Activated CD8-positive, alpha-beta memory T cell treated with anti-CD3 and anti-CD28 coated beads, Interleukin-2, amount 50 U/mL, for 1 hour (primary cell): ENCODE measurements around the gene RASA2.

Experiments
- DNase-seq: peaks from one replicate; pipeline ENCODE4 v3.0.0-alpha.2; 2020; ENCODE audit errors: extremely low read depth

RASA2 gene

DNA sequence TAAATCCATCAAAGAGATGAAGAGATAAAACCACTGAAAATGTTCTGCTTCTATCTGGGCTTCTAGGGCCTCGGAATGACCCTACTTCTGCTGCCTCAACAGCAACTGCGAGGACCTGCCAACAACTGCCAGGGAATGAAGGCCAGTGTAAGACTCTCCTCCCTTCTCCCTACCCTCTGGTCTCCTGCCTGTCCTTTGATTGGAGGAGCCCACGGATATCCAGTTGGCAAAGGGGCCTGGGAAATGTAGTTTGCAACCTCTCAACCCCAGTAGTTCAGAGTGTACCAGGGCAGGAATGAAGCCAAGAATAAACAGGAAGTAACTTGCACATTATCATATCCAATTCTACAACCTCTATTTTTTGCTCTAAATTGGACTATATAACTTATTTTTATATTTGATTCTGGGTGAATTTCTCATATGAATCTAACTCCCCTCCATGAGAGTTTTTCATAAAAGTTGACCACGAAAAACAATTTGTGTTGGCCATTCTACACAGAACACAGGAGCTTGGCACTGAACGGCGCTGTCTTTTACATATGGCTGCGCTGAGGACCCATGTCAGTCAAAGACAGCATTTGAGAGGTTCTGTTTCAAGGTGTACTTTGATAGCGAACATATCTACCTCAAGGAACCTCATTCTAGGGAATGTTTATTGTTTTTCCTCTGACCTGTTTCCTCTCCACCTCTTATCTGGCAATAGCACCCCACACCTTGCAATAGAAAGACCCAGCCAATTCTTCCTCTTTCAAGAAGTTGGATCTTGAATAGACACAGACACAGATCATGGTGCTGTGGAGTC is 160.1 kb downstream of the RASA2 start:
- no peak for DNase-seq

DNA sequence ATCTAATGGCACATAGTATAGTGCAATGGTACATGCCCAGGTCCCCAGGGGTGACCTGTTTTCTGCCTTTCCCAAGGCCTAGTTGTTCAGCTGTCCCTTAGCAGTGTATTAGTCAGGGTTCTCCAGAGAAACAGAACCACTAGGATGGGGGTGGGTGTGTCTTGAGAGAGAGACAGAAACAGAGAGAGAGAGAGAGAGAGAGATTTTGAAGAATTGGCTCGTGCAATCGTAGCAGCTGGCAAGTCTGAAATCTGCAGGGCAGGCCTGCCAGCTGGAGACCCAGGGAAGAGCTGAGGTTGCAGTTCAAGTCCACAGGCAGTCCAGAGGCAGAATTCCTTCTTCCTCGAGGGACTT is 160.7 kb downstream of the RASA2 start:
- no peak for DNase-seq

DNA sequence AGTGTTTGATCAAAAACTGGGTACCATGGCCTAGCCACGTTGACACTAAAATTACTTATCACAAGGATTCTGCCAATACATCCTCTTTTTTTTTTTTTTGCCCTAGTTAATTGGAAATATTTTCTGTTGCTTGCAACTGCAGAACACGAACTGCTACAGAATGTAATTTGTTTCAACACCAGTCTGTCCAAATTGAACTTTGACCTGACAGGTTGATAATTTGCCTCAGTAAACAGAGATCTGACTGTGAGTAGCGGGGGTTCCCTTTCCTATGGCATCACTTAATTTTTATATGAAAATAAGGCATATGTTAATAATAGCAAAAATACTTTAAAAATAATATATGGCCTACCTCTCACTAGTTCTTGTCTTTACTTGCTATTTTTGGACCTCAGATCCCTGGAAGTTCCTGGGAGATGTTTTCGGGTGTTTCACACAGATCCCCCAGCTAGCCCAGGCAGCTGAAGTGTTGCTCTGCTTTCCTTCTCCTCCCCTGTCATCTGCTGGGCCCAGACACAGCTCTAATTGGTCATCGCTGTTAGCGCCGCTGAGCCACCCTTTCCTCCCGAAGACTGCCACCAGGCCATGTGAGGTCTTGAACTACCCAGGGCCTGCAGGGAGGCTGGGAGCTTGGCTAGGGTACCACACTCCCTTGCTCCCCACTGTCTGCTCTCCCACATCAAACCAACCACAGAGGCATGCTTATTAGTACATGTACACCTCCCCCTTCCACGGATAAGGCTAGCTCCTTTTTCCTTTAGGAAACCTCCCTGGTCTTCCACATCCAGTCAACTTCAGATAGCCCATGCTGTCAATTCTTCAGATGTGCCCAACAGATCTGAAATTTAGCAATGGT is 161.5 kb downstream of the RASA2 start:
- DNase-seq = no peak

DNA sequence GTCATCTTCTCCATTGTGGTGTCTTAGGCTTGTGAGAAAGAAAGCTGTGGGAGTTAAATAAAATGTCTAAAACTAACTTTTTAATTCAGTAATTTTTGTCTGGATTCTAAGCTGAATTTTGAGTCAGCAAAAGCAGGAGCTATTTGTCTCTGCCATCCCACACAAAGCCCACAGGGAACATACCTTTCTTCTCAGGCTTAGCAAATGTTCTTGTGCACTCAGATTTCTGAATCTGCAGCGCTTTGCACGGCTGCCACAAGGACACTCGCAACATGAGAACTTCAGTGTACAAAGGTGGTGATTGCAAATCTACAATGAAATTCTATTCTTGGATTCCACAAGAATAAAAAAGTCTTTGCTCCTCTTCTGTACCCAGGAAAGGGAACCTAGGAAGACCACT is 163.0 kb downstream of the RASA2 start:
- DNase-seq = no peak

DNA sequence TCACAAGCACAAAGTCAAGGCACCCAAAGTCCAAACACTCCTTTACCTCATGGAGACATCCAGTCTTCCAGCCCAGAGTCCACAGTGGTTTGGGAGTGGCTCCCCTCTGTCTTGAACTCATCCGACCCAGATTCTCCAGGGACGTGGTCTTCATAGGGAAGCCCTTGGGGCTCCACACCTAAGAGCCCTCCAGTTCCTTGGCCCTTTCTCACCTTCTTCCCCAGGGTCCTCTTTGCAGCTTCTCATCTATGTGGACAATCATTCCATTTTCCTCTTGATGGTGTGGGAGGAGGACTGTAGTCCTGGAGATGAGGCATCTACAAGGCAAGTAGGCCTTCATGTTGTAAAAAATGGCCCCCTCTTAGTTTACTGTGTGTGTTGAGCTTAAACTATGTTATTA is 164.0 kb downstream of the RASA2 start:
- no peak for DNase-seq

DNA sequence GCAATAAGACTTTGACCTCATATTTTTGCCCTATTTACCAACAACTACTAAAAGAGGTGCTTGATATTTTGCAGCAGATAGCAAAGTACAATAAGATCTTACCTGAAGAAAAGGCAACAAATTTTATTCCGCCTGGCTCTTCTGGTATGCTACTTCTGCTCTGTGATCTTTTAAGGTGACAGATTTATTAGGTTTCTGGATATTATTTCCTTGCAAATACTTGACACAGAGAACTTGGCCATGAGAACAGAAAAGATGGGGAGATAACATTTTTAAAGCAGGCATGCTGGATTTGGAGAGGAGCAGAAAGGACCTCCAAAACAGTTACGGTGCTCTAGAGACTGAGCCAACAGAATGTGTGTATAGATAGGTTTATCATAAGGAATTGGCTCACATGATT is 164.6 kb downstream of the RASA2 start:
- no peak for DNase-seq

DNA sequence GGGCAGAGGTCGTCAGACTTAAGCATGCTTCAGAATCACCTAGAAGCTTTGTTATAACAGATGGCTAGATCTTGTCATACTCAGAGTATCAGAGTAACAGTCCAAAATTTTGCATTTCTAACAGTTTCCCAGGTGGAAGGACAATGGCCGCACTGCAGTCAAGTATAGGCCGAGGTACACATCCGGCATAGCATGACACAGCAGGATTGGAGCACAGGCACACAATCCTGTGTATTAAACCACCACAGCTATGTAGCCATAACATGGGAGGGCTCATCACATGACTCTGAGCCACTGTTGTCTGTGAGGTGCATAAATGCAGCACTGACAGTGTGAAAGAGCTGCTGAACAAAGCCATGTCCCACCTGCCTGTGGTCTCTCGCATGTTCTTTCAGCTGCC is 165.5 kb downstream of the RASA2 start:
- DNase-seq = no peak

DNA sequence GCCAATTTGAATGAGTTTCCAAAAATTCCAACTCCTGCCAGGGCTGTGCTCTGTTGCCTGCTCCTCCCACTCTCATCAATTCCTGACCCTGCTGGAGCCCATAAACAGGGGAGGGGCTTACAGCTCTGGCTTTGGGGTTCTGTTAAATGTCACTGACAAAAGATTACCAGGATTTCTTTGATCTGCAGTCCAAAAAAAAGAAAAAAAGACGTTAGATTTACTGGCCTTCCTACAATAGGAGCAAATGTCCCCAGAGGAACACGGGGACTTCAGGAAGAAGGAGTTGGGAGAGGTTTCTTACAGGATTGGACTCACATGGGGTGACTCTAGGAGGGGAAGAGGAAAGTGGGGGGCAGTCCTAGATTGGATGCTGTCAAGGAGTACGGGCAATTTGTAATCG is 167.0 kb downstream of the RASA2 start:
- no peak for DNase-seq

DNA sequence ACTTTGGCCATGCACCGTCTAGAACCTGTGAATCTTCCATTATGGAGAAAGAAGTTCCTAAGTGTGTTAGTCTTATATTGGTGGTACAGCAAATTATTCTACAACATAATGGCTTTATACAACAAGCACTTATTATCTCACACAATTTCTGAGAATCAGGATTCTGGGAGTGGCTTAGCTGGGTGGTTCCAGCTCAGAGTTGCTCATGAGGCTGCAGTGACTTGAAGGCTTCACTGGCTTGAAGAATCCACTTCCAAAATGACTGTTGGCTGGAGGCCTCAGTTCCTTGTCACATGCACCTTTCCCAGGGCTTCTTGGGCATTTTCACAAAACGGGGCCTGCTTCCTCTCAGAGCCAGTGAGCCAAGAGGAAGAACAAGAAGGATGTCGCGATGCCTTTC is 169.0 kb downstream of the RASA2 start:
- DNase-seq = no peak

DNA sequence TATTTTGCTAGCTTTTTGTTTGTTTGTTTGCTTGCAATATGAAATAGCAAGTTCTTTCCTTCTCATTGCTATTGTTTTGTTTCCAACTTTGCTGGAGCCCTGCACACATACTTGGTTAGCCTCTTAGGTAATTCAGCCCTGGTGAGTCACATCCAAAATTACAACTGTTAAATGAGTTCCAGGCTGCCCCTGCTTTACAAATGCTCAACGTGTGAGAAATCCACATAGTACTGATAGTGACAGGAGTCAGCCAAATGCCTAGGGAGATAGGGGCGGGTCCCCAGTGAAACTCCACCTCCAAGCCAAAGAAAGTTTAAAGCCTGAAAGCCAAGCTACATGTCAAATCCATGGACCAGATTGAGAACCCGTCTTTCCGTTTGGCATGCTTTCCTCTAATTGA is 169.9 kb downstream of the RASA2 start:
- DNase-seq = no peak

DNA sequence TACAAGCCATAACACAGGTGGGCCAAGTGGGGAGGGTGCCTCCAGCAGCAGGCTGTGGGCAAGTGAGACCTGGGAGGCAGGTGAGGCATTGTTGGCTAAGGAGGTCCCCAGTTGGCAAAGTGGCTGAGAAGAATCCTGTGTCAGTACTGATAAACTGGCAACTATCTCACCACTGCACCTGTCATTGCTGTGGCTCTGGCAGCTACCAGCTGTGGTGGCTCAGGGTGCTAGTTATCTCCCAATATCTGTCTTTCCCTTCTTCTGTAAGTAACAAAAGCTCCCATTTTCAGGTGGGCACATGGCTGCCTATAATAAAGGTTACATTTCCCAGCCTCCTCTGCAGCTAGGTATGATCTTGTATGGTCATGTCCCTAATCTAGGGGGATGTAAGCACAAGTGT is 170.7 kb downstream of the RASA2 start:
- no peak for DNase-seq

DNA sequence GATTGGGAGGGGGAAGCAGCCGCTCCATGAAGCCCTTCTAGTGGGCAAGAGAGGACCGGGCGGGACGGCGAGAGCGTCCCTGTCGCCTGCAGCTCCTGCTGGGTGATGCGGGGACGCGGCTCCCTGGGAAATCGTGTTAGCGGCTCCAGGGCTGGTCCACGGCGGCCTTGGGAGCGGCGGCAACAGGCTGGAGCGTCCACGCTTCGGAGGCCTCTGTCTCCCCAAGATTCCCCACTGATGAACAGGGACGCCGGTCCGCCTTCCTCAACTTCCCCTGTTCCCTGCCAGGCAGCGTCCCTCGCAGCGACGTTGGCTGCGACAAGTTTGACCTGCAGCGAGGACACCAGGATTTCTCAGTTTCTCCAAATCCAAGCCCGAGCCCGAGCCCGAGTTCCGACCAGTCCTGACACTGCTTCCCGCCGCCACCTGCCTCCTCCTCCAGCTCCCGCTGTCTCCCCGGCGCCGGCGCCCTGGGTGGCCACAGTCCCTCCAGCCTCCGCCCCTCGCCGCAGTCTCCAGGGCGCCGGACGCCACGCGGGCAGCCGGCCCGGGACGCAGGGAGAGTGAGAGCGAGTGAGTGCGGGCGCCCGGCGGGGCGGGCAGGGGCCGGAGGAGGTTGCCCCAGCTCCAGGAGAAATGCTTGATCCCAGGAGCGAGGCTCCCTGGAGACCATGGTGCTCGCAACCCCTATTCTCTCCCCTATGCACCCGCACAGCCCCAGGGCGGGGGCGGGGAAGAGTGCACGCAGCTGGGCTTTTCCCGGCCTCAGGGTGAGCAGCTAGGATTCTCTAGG is 173.2 kb downstream of the RASA2 start:
- no peak for DNase-seq

DNA sequence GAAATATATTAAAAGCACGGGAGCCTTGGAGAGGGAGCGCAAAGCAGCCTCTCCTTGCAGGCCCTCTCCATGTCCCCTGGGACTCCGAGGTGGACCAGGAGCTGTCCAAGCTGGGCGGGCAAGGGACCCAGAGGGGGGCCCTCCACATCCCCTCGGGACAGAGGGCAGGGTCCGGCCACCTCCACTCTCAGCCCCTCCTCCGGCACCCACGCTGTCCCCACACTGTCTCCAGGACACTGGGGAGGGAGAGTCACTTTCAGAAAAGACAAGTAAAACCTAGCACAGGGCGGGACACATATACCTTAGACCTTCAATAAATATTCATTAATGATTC is 173.8 kb downstream of the RASA2 start:
- no peak for DNase-seq

DNA sequence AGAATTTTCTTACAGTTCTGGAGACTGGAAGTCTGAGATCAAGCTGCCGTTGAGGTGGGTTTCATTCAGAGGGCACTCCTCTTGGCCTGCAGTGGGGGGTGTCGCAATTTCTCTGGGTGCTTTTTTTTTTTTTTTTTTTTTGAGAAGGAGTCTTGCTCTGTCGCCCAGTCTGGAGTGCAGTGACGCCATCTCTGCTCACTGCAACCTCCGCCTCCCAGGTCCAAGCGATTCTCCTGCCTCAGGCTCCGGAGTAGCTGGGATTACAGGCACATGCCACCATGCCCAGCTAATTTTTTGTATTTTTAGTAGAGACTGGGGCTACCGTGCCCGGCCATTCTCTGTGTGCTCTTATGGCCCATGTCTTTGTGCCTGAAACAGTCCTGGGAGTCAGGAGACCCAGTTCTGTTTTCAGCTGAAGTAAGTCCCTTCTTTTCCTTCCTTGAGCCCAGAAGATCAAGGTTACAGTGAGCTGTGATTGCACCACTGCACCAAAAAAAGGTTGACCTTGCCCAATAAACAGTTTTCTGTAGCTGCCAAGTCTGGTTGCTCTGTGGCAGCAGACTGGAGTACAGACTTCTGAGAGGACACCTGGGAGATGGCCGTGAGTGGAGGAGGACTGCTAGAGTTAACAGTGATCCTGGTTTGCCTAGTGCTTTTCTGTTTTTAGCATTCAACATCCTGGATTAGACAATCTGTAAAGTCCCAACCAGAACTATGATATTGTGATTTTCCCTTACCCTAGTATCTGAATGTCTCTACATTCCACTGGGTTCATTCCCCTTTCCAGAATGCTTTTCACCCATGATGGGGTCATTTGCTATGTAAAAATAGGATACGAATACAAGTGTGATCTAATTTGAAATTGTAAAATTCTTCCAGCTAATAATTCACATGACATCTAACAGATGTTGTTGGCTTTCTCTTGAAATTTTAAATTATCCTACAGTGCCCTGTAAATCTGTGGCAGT is 174.7 kb downstream of the RASA2 start:
- DNase-seq = no peak

DNA sequence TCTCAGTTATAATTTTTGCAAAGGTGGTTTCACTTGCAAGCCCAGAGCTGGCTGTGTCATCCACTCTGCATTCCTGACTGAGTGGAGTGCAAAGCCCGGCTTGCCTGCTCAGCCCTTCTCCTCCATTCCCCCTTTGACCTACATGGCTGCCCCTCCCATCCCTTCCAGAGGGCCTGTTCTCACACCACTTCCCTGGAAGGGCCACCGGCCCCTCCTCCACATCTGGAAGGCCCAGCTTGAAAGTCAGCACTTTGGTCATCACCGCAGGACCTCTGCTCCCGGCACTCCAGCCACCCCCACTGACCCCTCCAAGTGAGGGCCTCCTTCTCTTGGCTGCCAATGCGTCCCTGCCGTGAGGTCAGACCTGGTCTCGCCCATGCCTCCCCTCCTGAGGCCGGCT is 177.2 kb downstream of the RASA2 start:
- no peak for DNase-seq
